GM18505 (cell line): Measurements from ENCODE around the gene LRRC32.

Source experiments
- ATAC-seq: cut with Tn5 transposase; IDR thresholded peaks from one replicate; pipeline ENCODE4 v1.9.1; 2021; ENCODE audit not compliant: unreplicated experiment
- POLR2A ChIP-seq: IDR thresholded peaks from 4 replicates; pipeline ENCODE4 v1.6.1; 2011; ENCODE audit warnings: borderline replicate concordance; ENCODE audit not compliant: insufficient read depth, insufficient read length; ENCODE audit errors: extremely low read depth

The LRRC32 gene

DNA sequence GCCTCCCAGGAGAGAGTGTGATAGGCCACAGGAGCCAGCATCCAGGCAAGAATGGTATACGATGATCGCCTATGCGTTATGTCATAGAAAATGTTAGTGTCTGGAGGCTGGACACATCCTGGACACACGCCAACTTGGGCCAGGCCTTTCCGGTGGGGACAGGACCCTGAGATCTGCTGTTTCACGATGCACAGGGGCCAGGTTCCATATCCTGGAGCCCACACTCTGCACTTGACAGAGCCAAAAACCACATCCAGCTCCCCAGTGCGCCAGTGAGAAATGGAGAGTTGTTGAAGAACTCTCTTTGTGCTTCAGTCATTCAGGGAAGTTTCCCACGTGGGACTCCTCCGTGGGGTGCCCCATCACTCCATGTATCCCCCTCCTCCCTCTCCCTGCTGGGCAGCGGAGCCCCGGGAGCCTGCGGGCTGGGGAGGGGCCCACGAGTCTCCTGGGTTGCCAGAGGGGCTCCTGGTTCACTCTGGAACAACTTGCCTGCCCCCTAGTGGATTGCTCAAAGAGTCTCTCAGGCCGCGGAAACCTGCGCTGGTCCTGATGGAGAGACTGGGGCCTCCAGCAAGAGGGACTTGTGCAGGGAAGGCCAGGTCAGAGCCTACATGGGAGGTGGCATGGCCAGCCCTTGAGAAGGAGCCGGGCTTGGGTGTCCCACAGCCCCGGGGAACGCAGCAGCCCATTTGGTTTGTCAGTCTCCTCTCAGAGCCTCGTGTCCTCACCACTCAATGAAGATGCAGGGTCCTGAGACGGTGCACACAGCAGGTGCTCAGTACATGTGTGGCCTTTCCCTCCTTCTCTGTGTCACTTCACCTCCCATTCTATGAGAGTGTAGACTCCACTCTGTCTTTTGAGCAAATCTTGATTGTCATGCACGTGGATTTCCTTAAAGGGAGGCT is 10.2 kb upstream of the LRRC32 start:
- TF ChIP-seq POLR2A = no peak
- no peak for ATAC-seq

DNA sequence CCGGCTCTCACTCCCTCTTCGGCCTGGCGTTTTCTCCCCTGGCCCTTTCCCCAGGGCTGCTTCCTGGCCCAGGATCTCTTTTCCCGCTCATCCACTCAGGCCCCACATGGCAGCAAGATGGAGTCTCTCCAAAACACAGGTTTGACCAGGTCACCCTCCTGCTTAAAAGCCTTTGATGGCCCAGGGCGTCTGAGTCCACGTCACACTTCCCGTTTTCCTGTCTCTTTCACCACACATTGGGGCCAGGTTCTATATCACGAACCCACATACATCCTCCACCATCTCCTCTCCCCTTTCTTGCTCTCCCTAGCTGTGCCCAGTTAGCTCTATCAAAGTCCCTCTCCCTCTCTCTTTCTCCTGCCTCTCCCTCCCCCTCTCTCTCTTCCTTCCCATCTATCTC is 7.8 kb upstream of the LRRC32 start:
- ATAC-seq = no peak
- no peak for TF ChIP-seq POLR2A

DNA sequence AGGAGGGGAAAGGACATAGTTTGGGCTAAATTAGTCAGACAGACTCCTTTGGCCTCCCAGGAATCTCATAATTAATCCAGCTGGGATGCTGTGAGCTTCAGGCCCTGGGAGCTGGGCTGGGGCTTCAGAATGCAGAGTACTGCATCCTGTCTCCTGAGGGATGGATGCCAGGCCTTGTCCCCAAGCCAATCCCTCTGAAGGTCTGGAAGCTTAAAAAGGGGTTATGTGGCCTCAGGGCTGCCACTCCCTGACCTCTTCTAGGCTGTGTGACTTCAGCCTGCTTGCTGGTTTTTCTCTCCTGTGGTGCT is 6.9 kb upstream of the LRRC32 start:
- TF ChIP-seq POLR2A = no peak
- no peak for ATAC-seq

DNA sequence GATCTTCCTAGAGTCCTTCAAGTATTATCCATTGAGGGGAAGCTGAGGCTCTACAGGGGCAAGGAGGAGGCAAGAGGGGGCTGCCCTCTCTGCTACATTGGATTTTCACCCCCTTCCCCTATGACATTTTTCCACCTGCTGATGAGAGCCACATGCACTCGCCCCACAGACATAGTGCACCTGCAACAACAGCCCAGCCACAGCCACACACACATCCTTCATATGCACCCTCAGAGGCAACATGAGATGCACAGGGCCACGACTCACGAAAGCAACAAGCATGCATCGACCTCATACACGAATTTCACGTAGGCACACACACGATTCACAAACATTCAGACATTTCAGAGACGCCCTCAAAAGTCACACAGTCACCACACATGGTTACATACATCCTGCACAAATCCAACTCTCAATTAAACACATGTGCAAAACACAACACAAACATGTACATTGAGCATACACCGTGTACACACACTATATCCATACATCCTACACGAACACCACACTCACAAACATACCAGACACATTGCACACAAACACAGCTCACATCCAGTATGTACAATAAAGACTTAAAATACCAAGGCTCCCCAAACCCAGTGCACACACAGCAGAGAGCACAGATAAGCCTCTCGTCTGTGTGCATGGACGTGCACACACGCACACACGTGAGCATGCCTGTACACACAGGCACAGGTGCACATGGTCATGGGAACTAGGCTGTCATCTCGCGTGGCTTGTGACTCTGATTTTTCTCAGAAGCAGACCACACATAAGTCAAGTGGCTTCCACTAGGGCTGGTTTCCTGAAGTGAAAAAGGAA is 6.3 kb upstream of the LRRC32 start:
- ATAC-seq = no peak
- no peak for TF ChIP-seq POLR2A

DNA sequence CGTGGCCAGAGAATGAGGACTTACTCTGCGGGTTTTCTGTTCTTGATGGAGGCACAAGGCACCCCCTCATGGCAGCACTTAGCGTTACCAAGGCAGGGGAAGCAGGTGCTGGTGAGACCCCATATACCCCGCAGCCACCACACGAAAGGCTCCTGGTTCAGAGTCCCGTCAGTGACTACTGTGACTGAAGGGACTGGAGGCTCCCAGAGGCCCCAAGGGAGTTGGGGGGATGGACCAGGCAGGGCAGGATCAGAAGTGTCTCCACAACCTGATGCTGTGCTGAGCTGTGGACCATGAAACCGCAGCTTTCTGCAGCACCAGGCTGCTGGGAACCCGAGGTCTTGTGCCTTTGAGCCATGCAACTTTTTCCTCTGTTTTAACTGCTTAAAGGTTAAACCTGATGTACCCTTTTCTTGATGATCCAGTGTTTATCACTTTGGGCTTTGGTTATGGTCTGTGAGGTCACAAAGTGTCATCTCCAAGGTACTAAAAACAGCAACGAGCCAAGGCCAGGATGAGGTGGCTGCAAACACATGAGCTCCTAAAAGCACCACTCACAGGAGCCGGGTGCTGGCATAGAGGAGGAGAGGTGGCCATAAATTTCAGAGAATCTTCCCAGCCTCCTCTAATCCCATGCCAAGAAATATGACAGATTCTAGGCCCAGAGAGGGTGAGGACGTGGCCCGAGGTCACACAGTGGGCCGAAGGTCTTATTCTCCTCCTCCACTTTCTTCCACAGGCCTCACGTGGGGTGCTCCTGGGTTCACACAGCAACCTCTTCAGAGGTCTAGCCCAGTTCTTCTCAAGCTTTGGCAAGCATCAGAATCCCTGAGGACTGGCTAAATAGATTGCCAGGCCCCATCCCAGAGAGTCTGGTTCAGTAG is 4.2 kb upstream of the LRRC32 start:
- no peak for TF ChIP-seq POLR2A
- ATAC-seq = peak; percentile 34

DNA sequence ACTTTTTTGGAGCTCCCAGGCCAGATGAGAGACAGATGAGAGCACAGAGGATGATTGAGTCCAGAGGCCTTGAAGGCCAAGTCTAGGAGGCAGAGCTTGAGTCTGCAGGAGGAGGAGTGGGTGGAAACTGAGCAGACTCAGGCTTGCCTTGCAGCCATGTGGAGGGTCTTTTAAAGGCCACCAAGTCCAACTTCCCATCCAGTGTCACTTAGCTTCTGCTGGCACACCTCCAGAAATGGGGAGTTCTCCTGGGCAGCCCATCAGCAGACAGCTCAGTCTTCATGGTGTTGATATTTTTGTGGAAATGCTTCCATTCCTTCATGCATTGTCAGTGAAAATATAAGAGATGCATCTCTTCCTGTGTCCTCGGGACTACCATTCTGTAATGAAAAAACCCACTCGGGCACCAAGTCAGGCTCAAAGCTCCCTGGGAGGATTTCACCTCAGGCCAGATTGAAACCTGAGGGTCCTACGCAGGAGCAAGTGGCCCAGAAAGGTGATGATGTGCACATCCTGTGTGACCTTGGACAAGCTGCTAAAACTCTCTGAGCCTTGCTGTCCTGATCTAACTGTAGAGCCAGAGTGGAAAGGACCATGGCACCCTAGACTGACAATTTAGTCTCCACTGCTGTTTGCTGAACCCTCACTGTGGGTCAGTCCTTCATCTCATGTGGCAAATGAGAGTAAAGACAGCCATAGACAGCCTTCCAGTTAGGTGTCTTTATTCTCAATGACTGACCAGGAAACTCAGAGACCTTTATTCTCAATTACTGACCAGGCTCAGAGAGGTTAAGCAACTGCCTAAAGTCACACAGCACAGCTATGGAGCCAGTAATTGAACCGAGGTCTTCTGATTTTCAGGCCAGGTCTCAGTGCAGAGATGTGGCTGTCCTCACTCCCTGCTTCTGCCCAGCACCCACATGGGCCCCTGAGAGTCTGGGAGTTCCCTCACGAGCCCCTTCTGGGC is 2.9 kb upstream of the LRRC32 start:
- TF ChIP-seq POLR2A = no peak

DNA sequence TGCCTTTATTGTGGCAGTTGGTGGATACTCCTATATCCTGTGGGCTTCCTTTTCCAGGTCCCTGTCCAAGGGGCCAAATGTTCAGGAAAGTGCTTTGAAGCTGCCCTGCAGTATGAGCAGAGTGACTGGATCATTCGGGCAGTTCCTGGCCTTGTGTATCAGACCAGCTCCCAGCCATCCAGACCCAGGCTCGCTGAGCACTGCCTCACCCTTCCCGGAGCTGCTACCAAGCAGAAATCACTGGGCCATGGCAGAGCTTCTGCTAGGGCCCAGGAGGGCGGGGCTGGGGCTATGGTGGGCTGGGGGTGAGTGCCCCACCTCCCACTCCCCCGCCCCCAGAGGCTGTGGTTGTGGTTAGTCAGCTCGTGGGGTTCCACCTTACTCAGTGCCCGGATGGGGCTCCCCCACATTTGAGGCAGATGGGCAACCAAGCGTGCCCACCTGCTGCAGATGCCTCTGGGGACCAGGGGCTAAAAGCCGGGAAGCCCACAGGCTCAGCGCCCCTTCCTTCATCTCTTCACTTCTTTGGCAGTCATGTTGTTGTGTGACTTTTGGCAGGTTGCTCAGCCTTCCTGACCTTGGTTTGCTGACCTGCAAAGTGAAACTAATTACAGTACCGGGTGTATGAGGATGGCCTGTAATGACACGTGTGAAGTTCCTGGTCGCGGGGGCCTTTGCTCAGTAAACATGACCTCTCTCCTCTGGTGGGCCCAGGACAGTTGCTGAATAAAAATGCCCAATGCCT is 2.1 kb upstream of the LRRC32 start:
- peak; percentile 63 for ATAC-seq
- TF ChIP-seq POLR2A = no peak

More for the DNA sequence above, 2.9 kb upstream of the LRRC32 start:
- no peak for ATAC-seq

DNA sequence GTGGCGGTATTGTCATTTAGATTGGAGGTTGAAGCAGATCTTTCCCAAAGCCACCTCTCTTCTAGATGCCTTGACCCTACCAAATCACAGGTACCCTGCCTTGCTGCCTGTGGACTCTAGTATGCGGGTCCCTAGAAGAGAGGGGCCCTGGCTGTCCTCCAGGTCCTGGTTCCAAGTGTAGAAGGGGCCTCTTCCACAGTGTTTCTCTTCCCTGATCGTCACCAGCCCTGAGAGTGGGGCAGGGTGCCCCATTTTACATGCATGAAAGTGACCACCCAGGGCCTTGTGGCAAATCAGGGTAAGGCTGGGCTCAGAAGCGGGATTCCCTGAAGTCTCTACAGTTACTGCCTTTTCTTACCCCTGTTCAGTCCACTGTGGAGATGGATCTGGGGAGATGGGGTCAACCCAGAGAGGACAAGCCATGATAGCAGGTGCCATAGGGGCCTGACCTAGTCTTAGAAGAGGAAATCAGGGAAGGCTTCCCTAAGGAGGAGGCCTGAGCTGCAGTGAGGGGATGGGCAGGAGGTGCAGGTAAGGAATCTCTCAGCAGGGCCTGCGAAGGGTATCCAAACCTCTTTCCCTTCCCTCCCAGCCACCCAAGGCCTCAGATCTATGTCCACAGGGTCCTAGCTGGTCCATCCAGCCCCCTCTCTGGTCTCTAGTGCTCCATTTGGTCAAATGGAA is 1.2 kb upstream of the LRRC32 start:
- ATAC-seq = no peak
- no peak for TF ChIP-seq POLR2A

DNA sequence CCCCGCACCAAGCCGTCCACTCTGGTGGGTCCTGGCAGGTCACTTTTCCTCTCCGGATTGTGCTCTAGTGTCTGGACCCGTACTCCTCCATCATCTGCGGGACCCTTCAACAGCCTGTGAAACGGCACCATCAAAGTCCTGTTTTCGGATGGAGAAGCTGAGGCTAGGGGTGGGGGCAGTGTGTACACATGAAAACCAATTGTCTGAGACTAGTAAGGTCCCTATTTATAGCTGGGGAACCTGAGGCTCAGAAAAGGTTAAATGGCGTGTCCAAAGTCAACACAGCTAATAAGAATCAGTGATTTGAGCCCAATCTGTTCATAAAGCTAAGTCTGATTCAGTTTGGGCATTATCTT is 668 bp upstream of the LRRC32 start:
- ATAC-seq = no peak
- no peak for TF ChIP-seq POLR2A

DNA sequence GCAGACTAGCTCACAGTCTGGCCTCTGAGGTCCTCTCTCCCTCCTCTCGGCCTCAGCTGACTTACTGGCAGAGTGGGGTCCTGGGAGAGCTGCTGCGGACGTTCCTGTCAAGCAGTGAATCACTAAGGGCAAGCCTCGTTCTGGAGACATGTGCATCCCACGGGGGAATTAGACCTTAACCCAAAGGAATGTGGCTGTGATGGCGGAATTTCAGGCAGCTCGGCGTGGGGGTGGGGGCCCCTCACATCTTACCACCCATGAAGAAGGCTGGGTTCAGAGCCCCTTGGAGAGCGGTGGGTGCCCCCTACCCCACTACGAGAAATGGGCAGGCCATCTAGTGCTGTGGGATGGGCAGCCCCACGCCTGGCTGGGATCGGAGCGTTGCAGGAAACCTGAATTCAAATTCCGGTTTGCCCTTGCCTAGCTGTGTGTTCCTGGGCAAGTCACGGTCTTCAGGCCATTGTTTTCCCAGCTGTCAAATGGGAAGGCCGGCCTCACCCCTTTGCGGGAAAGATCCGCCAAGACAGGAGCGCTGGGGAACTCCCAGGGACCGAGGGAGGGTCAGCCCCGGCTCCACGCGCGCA is 554 bp downstream of the LRRC32 start:
- ATAC-seq = no peak
- TF ChIP-seq POLR2A = no peak
